ENCODE measurements around the gene SEMA3E.

DNA sequence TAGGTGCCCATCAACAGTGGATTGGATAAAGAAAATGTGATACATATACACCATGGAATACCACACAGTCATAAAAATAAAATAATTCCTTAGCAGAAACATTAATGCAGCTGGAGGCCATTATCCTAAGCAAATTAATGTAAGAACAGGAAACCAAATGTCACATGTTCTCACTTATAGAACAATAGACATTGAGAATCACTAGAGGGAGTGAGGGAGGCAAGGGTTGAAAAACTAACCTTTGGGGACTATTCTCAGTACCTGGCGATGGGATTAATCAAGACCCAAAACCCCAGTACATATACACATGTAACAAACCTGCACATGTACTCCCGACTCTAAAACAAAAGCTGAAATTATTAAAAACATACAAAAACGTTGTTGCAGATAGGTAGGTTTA is 222.6 kb downstream of the SEMA3E start:
- no peak for TF ChIP-seq CTCF (IDR thresholded peaks at IDR 0.05)
- TF ChIP-seq, protein P1, sequence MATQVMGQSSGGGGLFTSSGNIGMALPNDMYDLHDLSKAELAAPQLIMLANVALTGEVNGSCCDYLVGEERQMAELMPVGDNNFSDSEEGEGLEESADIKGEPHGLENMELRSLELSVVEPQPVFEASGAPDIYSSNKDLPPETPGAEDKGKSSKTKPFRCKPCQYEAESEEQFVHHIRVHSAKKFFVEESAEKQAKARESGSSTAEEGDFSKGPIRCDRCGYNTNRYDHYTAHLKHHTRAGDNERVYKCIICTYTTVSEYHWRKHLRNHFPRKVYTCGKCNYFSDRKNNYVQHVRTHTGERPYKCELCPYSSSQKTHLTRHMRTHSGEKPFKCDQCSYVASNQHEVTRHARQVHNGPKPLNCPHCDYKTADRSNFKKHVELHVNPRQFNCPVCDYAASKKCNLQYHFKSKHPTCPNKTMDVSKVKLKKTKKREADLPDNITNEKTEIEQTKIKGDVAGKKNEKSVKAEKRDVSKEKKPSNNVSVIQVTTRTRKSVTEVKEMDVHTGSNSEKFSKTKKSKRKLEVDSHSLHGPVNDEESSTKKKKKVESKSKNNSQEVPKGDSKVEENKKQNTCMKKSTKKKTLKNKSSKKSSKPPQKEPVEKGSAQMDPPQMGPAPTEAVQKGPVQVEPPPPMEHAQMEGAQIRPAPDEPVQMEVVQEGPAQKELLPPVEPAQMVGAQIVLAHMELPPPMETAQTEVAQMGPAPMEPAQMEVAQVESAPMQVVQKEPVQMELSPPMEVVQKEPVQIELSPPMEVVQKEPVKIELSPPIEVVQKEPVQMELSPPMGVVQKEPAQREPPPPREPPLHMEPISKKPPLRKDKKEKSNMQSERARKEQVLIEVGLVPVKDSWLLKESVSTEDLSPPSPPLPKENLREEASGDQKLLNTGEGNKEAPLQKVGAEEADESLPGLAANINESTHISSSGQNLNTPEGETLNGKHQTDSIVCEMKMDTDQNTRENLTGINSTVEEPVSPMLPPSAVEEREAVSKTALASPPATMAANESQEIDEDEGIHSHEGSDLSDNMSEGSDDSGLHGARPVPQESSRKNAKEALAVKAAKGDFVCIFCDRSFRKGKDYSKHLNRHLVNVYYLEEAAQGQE (IDR thresholded peaks at IDR 0.05; ENCODE audit: insufficient read depth in 1 of 2, low read depth in 2 of 2, low read length in 1 of 2) = no peak

All from Panc1 (cell line).